MV-4-11 (cell line): Measurements from ENCODE around the gene CNTNAP2.

Experiments
- DNase-seq: peaks from one replicate; lab custom pipeline; 2025; lab: John Stamatoyannopoulos, UW

Gene CNTNAP2

DNA sequence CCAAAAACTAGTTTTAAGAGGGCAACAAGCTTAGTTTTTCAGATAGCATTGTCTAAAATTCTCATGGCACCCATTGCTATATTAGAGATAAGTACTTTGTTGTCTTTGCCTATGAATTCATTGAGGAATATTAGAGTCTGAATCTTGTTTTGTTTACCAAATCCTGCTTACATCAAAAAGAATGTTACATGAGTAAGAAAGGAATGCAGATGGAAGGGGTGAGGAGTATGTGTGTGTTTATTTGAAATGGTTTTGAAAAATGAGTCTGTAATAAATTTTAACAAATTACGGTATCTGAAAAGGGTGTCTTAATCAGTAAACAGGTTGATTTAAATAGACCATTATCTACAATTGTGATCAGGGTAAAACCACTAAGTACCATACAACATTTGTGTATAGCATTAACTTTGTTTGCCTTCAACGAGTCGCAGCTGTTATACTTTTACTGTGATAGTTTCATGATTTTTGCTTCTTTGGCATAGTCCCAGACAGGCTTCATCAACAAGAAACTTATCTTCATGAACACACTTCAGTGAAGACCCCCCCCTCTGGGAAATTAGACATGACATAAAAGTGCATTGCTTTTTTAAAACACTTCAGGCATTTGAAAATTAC, 1290.0 kb downstream of the CNTNAP2 start:
- DNase-seq = no peak

DNA sequence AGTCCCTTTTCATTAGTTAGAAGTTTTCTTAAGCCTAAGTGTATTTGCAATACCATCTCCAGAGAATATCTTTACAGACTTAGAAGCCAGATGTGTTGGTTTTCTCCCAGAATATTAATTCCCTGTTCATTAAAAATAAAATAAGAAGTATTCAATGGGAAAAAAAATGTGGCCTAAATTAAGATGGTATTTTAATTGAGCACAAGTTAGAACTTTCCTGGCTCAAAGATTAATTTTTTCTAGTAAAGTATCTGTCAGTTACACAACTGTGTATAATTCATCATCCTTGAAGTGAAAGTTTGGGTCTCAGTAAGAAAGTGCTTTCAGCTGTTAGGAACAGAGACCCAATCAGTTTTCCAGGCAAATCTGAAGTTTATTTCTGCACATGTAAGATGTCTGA, 1294.5 kb downstream of the CNTNAP2 start:
- no peak for DNase-seq

DNA sequence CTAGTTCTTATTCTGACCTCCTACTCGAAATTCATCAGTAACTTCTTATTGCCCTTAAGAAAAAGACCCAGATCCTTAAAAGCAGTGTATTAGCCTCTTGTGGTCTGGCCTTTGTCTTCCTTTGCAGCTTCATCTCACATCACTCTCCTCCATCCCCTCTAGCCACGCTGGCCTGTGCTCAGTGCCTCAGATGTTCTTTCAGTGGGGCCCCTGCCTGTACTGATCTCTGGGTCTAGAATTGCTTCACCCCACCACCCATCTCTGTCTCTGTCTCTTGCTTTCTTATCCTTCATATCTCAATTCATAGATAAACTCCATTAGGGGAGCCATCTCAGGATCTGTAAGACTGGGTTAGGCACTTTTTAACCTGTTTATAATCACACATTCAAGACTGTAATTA, 1295.5 kb downstream of the CNTNAP2 start:
- no peak for DNase-seq

DNA sequence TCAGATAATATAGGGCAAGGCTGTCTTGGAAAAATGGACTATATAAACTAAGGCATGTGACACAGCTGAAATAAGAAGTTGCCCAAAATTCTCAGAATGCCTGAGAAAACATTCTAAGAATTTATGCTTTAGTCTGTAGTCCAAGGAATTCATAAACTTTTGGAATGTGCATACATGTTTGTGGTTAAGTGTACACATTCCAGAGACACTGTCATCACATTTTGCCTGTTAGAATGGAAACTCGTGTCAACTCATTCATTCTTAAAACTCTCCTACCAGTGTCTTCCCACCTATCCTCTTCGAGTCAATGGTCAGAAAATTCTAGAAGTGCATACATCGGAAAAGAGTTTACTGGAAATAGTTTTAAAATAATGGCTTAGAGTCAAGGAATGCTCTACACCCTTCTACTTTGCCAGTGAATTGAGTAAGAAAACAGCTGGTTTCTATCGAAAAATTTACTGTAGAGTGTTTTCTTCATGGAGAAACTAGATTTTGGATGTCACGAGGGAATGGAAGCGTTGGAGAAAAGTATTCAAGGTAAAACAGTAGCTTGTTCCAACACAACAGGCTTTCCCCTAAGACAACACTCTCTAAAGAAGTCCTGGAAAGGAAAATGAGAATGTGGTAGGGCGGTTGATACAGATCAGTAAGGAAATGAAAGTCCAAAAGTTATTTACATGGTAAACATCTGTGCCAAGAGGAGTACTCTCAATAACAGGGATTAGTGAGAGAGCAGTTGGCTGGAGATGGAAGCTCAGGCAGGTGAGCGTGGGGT, 1296.4 kb downstream of the CNTNAP2 start:
- no peak for DNase-seq

DNA sequence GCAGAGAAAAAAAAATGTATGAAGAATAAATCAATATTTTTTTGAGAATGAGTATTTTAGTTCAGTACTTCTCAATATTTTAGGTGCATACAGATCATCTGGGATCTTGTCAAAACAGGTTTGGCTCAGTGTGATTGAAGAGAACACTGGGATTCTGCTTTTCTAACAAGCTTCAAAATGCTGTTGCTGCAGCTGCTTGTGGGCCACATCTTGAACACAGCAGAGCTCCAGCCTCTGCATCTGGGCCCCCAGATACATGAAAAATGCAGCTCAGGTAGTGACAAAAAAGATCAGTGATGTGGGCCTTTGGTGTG, 1296.9 kb downstream of the CNTNAP2 start:
- DNase-seq = no peak

DNA sequence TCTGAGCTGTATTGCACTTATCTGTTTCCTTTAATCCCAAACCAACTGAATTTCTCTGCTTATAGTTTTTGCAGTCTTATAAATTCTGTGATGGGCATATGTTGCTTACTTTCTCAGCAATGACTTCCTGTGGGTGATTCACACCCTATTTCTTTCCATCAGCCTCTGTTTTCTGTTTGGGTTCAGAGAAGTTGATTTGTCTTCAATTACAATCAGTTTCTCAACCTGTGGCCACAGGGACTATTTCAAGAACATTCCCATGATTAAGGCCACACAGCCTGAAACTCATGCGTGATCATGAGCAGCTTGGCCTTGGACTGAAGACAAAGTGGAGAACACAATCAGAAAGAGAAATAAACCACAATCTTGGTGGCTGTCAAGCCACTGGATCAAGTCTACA, 1299.4 kb downstream of the CNTNAP2 start:
- no peak for DNase-seq

DNA sequence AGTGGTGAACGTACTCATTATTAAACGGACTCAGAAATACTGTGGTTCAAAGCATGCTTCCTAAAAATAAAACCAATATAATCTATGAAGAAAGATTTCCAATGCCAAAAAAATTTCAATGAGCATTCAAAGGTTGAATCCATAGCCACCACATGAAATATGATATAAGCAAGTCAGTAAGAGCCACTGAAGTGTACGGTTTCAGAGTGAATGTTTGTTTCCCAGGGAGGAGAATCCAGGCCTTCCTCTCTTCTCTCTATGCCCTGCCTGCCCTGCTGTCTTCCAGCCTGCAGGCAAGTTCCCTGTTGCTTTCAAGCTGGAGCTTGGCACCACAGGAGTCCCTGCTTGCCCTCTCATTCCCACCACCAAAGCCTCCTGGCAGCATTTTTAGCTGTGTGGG, 1302.4 kb downstream of the CNTNAP2 start:
- DNase-seq = no peak

DNA sequence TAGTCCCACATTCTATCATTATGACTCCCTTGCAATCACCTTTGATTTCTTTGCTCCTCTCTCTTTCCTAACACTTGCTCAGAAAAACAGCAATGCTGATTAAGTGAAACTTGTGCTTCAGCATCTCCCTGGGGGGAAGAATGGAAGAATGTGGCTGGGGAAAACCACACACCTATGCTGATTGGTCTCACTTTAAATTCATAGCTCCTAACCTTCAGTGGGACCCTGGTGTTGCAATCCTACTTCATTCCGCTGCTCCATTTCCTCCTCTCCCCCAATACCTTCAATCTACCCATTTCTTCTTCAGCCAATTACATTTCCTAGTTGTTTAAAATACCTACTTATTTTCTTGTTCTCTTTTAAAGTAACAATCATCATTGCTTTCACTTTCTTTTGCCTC, 1307.3 kb downstream of the CNTNAP2 start:
- no peak for DNase-seq

DNA sequence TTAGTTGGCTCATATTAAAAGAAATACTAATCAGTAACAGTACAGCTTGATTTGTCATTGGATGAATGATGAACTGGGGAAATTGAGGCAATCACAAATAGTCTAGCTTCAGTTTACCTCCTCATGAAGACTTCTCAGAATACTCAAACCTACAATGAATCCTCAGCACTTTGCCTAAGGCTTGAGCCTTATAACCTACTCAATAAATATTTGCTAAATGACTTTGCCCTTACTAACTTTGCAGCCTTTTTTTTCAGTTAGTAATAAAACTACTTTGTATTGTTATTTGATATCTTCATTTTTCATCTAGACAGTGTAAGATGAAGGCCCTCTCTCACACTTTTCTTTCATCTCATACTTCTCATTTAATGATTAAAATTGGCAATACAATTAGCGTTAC, 1311.5 kb downstream of the CNTNAP2 start:
- DNase-seq = no peak

DNA sequence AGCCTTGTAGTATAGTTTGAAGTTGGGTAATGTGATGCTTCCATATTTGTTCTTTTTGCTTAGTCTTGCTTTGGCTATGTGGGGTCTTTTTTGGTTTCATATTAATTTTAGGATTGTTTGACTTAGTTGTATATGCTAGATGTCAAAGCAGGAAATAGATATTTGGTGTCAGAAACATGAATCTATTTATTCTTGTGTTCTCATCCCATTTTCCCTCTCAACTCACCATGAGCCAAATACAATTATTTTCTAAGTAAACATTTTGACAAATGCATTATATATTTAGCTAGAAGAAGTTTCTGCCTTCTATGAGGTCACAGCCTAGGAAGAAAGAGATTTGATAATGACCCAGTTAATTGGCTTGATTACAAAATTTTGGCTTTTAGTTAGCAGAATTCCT, 1313.4 kb downstream of the CNTNAP2 start:
- DNase-seq = no peak

DNA sequence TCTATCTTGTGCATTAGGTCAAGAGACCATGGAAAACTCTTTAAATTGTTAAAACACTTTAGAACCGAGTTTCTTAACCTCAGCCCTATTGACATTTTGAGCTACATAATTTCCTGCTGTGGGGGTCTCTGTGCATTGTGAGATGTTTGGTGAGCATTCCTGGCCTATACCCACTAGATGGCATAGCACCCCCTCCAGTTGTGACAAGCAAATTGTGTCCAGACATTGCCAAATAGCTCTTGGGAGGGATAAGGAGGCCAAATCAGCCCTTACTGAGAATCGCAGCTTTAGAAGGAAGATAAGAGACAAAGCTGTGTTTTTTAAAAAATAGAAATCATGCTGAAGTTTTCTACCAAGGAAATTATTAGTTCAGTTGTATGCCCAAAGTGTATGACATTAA, 1315.5 kb downstream of the CNTNAP2 start:
- no peak for DNase-seq

DNA sequence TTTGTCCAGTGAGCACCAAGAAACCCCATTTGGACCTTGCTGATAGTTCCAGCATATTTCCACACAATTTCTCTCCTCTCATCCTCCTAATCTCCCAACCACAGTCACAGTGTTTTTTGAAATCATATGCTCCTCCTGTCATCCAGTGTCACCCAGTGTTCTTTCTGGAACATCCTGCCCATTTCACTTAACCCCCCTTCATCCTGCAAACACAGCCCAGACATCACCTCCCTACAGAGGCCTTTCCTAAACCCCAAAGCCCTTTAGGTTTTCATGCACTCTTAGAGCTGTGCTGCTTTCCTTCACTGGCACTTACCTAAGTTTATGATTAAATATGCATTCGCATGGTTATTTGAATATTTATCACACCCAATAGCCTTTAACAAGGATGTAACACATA, 1316.0 kb downstream of the CNTNAP2 start:
- DNase-seq = no peak

DNA sequence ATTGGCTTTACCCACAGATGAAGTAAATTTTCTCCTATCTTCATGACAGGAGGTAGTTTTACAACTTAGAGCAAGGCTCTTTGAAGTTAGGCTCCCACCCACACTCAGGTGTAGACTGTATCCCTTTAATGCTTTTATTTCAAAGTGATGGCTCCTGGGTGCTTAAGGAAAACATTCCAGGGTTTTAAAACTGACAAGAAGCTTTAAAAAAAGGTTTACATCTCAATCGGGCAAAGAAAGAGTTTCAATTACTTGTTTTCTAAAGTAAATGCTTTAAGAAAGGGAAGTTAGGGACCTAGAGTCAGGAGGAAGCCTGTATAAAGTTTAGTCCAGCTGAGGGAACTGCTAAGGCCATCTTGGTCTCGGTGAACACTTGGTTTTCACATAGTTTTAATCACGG, 1320.1 kb downstream of the CNTNAP2 start:
- no peak for DNase-seq

DNA sequence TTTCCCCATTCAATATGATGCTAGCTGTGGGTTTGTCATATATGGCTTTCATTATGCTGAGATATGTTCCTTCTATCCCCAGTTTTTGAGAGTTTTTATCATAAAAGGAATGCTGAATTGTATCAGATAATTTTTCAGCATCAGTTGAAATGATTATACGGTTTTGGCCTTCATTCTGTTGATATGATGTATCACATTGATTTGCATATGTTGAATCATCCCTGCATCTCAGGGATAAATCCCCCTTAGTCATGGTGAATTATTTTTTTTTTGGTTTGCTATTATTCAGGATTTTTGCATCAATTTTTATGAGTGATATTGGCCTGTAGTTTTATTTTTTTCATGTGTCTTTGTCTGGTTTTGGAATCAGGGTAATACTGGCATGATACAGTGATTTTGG, 1321.6 kb downstream of the CNTNAP2 start:
- DNase-seq = no peak

DNA sequence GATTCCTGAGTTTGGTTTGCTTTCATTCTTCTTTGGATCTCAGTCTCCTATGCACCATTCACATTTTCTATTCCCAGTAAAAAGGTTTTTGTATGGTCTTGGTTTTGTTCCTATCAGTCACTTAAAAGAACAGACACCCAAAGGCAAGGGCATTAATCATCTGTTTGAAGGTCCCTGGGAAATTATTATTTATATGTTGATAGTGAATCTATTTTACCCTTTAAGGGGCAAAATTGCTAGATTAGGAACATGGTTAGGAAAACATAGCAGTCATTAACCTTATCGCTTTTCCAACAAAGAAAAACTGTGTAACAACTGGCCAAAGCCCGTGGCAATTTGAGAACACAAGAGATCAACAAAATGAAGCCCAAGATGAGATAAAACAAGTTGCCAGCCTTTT, 1327.3 kb downstream of the CNTNAP2 start:
- DNase-seq = no peak

DNA sequence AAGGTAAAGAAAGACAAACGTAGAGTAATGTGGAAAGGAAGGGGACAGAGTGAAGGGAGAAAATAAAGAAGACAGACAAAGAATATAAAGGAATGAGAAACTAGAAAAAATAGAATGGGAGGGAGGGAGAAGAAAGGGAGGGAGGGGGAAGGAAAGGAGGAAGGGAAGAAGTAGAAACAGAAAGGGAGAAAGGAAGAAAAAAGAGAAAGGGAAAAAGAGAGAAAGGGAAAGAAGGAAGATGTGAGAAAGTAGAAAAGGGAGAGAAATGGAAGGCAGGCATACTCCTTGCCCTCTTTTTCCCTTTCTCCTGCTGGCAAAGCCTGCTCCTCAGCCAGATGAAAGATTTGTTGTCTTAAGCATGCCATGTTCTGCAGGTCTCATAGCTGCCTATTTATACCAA, 1336.2 kb downstream of the CNTNAP2 start:
- no peak for DNase-seq

DNA sequence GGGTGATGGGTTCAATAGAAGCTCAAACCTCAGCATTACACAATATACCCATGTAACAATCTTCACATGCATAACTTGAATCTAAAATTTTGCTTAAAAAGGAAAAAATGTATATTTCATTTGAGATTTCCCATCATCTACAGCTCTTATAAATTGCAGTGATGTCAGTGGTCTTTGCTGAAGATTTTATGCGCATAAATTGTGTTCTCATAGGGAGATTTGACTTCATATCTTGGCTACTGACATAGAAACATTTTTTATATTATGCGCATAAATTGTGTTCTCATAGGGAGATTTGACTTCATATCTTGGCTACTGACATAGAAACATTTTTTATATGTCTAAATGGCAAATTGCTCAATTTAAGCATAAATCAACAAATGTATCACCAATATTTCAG, 1348.6 kb downstream of the CNTNAP2 start:
- no peak for DNase-seq

DNA sequence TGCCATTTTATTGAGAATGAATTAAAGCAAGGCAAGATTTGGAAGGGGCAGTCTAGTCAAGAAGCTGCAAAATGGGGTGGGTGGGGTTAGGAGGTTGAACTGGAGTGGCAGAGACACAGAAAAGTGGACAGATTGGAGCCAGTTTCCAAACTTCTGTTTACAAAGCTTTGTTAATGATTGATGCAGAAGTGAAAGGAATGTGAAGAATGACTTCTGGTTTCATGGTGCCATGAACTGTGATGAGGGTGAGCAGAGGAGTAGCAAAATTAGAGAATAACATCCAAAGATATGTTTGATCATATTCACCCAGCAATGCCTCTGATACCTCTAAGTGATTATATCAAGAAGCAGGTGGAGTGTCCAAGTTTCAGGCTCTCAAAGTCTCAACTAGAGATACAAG, 1356.0 kb downstream of the CNTNAP2 start:
- no peak for DNase-seq

DNA sequence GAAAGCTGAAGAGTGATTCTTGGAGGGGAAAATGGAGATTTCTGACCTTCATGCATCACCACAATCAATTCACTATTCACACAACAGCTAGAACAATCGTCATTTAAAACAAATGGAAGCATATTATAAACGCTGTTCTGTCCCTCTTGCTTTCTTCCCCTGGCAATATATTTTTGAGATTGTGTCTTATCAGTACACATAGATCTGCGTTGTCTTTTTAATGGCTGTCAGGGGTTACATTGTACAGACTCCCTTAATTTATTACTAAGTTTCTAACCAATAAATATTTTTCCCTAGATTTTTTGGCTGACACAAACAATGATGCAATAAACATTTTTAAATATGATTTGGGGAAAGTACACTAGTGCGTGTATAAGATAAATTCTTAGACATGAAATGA, 1358.3 kb downstream of the CNTNAP2 start:
- no peak for DNase-seq

DNA sequence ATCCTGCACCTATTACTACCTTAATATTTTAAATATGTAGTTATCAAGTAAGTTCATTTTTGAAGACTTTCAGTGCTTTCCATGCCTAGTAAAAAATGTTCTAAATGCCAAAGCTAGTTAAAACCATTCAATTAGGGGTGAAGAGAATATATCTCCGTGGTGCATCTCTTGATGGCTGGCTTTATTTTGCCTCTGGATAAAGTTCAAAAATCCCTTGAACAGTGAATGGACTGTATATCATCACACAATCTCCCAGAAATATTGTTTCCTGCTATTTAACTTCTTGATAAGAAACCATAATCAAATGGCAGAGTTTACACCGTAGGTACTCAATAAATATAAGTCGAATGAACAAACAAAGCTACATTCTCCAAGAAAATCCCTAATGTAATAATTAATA, 1360.9 kb downstream of the CNTNAP2 start:
- DNase-seq = no peak

DNA sequence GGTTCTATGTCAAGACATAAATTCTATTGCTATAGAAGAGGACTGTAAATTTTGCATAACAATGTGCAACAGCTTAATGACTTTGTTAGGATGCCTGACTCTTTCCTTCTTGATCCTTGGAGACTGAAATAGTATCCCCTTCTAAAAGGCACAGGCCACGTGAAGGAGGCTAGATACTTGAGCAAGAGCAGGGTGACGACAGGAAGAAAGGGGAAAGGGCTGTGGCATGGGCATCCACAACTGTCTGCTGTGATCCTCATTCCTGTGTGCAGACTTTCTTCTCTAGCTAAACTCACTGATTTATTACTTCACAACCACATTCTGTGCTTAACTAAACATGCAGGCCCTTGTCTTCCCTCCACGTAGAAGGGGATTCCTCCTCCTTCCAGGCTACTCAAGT, 1362.2 kb downstream of the CNTNAP2 start:
- no peak for DNase-seq

DNA sequence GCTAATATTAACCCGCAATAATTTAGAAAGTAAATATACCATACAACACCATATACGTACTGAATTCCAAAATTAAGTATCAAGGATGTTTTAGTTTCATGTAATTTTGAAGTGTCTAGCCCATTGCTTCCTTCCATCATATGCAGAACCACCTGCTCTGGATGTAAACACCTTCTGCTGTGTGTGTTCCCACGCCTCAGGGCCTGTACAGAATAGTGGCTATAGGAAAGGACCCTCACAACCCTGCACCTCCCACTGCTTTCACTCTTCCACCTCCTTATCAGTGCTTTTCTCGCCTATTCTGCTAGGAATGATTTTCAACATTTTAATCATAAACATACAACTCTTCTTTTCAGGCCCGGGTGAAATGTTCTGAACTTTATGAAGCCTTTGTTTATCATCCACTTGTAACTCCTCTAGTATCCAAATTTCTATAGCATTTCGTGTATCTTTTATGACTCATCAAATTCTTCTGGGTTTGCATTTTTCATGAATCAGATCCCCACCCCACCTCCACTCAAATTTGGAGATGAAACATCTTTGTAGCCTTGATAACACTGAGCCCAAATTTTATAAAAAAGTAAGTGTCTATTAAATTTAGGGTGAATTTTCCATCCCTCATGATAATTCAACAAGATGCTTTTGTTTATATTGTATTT, 1367.2 kb downstream of the CNTNAP2 start:
- DNase-seq = no peak

DNA sequence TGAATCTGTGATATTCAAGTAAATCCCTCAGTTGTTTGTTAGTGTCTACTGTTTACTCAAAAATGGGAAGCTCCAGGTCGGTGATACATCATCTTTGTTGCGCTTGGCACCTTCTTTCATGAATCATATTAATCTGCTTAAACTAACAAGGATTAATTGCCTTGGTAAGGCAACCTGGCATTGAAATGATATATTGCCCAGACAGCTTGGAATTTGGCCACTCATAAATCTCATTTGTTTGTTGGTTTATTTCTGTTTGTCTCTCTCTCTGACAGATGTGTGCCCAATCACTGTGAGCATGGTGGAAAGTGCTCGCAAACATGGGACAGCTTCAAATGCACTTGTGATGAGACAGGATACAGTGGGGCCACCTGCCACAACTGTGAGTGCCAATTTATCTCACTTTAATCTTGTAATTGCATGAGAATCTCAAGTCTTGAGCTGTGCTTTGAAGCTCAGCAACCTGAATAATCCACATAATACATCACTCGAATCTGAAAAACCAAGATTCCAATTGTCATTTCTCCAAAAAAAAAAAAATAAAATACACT, 1369.1 kb downstream of the CNTNAP2 start:
- no peak for DNase-seq
